Thyroid gland (tissue), 4 donors: ENCODE measurements around the gene EIF2S3. TPM values are rescaled to one million over a fixed set of nuclear protein-coding genes. Genes with fewer than 3 reads are reported as not detected.
"Not testable (repeated sequence)": the region's sequence is repeated elsewhere in the genome, so short reads cannot be mapped to it uniquely, and the experiment has no call there.

Experiments used
- DNase-seq, 2 donors: peaks; one replicate each; pipeline ENCODE4 v3.0.0-alpha.2; 2019
- H3K27ac ChIP-seq, 3 donors: fragments of 200-600 bp; sonication (generic); 1 replicate in 2 of 3; 2 replicates in 1 of 3; pipeline ENCODE4 v1.5.1; 2016 to 2019; ENCODE audit warnings: mild to moderate bottlenecking in 1 of 3, moderate library complexity in 1 of 3
- H3K27me3 ChIP-seq: fragments of 200-600 bp; sonication (generic); one replicate; pipeline ENCODE4 v1.5.1; 2019
- H3K36me3 ChIP-seq, 2 donors: fragments of 200-600 bp; sonication (generic); one replicate each; pipeline ENCODE4 v1.5.1; 2016 to 2019
- H3K4me1 ChIP-seq, 2 donors: fragments of 200-600 bp; sonication (generic); one replicate each; pipeline ENCODE4 v1.5.1; 2017 to 2019
- H3K4me3 ChIP-seq, 3 donors: fragments of 200-600 bp; sonication (generic); replicated peaks in 1 of 3; 1 replicate in 2 of 3; 2 replicates in 1 of 3; pipeline ENCODE4 v1.5.1; 2016; ENCODE audit warnings: mild to moderate bottlenecking in 1 of 3
- H3K9me3 ChIP-seq: fragments of 200-600 bp; sonication (generic); one replicate; pipeline ENCODE4 v1.5.1; 2017
- POLR2A ChIP-seq, 2 donors: fragments of 450-650 bp; IDR thresholded peaks; one replicate each; pipeline ENCODE4 v1.6.1; 2017; ENCODE audit warnings: antibody characterized with exemption in 2 of 2, mild to moderate bottlenecking in 2 of 2, moderate library complexity in 1 of 2
- WGBS, 2 donors: methylation state at CpG; one replicate each; pipeline ENCODE4 v1.1.5; 2017; 5-methylcytosine and 5-hydroxymethylcytosine counted together
- intact Hi-C: fragments of 100-400 bp; cut with DNase I; formaldehyde crosslinking; loops from one replicate; pipeline ENCODE4 v1.15.1; 2023
- total RNA-seq, 4 donors: library from RNA; depleted of rRNA; stranded (reverse); fragments of >200 nt; gene quantifications; one replicate each; pipeline ENCODE4 v1.2.3, GENCODE V29; 2016
- TF ChIP-seq, protein P1 (sequence below), 6 experiments: fragments of 200-600 bp in 3 of 6; fragments of 450-650 bp in 3 of 6; sonication (generic) in 3 of 6; IDR thresholded peaks; one replicate each; pipeline ENCODE4 v1.5.1; 2016 to 2019; ENCODE audit warnings: antibody characterized with exemption in 6 of 6, mild to moderate bottlenecking in 2 of 6, inconsistent platforms in 1 of 6, moderate library complexity in 1 of 6

EIF2S3 gene
- total RNA-seq, 4 donors from 2014 or later: 115 to 176 (median 138) TPM

DNA sequence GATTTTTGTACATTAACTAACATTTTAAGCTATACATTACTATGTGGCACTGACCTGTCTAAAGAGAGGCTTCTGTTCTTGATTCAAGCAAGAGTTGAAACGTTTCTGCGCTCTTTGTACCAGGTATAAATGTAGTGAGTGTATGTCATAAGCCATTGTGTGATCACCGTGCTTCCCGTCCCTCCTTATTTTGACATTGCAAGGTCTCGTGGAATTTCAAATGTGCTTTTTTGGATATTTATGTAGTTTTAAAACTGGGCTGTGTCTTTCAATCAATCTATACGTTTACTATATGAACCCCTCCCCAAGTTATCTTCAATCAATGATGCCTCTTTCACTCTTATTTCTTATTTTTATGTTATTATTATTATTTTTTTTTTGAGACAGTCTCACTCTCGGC, 27.7 kb upstream of the EIF2S3 start, which contains the start of gene KLHL15:
Gene KLHL15 (minus strand): TSS at position 101 of the 400 bp plus-strand sequence. CDS start 20,493 bp downstream, outside the sequence.
- peaks cover 0 to 4% of the 10 kb centered on the region in 2 donors for H3K4me1 ChIP-seq
- TF ChIP-seq, protein P1, sequence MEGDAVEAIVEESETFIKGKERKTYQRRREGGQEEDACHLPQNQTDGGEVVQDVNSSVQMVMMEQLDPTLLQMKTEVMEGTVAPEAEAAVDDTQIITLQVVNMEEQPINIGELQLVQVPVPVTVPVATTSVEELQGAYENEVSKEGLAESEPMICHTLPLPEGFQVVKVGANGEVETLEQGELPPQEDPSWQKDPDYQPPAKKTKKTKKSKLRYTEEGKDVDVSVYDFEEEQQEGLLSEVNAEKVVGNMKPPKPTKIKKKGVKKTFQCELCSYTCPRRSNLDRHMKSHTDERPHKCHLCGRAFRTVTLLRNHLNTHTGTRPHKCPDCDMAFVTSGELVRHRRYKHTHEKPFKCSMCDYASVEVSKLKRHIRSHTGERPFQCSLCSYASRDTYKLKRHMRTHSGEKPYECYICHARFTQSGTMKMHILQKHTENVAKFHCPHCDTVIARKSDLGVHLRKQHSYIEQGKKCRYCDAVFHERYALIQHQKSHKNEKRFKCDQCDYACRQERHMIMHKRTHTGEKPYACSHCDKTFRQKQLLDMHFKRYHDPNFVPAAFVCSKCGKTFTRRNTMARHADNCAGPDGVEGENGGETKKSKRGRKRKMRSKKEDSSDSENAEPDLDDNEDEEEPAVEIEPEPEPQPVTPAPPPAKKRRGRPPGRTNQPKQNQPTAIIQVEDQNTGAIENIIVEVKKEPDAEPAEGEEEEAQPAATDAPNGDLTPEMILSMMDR (IDR thresholded peaks at IDR 0.05): no peak
- TF ChIP-seq POLR2A (IDR thresholded peaks at IDR 0.05): no peak
- peak within 1 kb of the TSS; percentile 6 to 55 (median 42) for H3K4me3 ChIP-seq
- DNase-seq: no peak
- intact Hi-C loops: no loop called here
- 88 to 90% methylated on average over 7 of the region's 7 CpGs for WGBS, 2 donors
- no peaks in the 10 kb centered on the region for H3K9me3 ChIP-seq
- H3K36me3 ChIP-seq: no peaks in the 10 kb centered on the region
- peak within 1 kb of the TSS; percentile 90 to 96 (median 92) for H3K27ac ChIP-seq
- no peaks in the 10 kb centered on the region for H3K27me3 ChIP-seq

DNA sequence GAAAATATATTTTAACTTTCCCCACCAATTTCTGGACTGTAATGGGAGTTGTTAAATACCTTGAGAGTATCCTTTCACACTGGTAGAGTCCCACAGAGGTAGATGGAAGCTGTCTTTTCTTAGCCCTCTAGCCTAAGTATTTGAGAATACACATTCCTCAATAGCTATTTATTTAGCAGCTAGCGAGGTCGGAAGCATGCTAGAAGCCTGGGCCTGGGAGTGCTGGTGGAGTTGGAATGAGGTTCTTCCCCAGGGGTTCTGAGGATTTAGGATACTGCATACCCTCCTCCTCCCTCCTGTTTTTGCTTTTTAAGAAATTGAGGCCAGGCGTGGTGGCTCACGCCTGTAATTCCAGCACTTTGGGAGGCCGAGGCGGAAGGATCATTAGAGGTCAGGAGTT, 26.8 kb upstream of the EIF2S3 start:
- no peak for DNase-seq
- Histone ChIP-seq H3K4me1 (peaks cover 0 to 2% of the 10 kb centered on the region in 2 donors), H3K9me3 (no peaks in the 10 kb centered on the region), H3K36me3 (no peaks in the 10 kb centered on the region), H3K27me3 (no peaks in the 10 kb centered on the region), H3K4me3 (no peak overlapping the region), H3K27ac (no peak overlapping the region)
- TF ChIP-seq, protein P1 (IDR thresholded peaks at IDR 0.05): no peak
- TF ChIP-seq POLR2A (IDR thresholded peaks at IDR 0.05): no peak
- intact Hi-C loops: no loop called here
- WGBS, 2 donors: 96 to 98% methylated on average over 6 of the region's 6 CpGs

DNA sequence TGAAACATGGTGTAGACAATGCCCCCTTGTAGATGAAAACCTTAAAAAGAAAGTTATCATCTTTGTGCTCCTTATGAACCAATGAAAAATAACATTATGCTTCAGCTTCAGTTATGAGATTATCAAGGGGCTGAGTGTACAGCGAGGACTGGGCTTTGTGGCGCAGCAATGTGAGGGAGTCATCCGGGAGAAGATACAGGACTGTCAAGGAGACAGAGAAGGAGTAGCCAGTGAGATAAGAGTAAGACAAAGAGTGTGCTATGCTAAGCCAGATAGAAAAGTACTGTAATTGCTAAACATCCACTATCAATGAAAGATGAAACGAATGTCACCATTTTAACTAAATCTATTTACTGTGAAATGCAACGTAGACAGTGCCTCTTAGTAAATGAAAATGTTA, 24.2 kb upstream of the EIF2S3 start:
- Histone ChIP-seq H3K9me3 (no peaks in the 10 kb centered on the region), H3K36me3 (no peaks in the 10 kb centered on the region), H3K4me1 (no peaks in the 10 kb centered on the region), H3K27ac (no peak overlapping the region), H3K4me3 (no peak overlapping the region), H3K27me3 (no peaks in the 10 kb centered on the region)
- no peak for TF ChIP-seq POLR2A (IDR thresholded peaks at IDR 0.05)
- TF ChIP-seq, protein P1 (IDR thresholded peaks at IDR 0.05): no peak
- WGBS, 2 donors: 93% methylated on average over 5 of the region's 5 CpGs
- intact Hi-C loops: no loop called here
- no peak for DNase-seq

DNA sequence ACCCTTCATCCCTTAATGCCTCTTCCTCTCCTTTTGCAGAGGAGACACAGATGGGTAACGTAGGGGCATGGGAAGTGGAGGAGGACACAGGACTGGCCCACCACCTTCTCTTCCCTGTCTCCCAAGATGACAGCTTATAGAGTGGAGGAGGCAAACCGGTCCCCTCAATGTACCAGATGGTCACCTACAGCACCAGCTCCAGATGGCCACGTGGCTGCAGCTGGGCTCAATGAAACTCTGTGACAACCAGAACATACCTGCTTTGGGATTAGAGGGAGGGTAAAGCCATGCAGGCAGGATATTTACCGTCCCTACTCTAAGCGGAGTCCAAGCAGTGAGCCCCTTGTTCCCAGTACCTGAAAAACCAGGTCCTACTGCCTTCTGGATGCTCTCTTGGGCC, 20.3 kb upstream of the EIF2S3 start:
- no peak for DNase-seq
- Histone ChIP-seq H3K36me3 (no peaks in the 10 kb centered on the region), H3K9me3 (no peaks in the 10 kb centered on the region), H3K4me1 (no peaks in the 10 kb centered on the region), H3K4me3 (no peak overlapping the region), H3K27me3 (no peaks in the 10 kb centered on the region), H3K27ac (no peak overlapping the region)
- TF ChIP-seq, protein P1 (IDR thresholded peaks at IDR 0.05): no peak
- no peak for TF ChIP-seq POLR2A (IDR thresholded peaks at IDR 0.05)
- intact Hi-C loops: no loop called here
- 54 to 74% methylated on average over 3 to 4 of the region's 5 CpGs for WGBS, 2 donors

DNA sequence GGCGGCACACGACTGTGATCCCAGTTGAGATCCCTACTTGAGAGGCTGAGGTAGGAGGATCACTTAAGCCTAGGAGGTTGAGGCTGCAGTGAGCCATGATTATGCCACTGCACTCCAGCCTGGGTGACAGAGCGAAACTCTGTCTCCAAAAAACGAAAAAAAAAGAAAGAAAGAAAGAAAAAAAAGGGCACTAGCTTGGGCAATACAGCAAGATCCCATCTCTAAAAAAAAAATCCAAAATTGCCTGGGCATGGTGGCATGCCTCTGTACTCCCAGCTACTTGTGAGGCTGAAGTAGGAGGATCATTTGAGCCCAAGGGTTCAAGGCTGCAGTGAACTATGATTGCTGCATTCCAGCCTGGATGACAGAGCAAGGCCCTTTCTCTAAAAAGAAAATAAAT, 17.0 kb upstream of the EIF2S3 start:
- H3K4me3 ChIP-seq: no peak overlapping the region
- no peak for TF ChIP-seq POLR2A (IDR thresholded peaks at IDR 0.05)
- TF ChIP-seq, protein P1 (IDR thresholded peaks at IDR 0.05): no peak
- H3K27ac ChIP-seq: no peak overlapping the region
- intact Hi-C loops: no loop called here
- H3K36me3 ChIP-seq: no peaks in the 10 kb centered on the region
- DNase-seq: no peak
- no peaks in the 10 kb centered on the region for H3K4me1 ChIP-seq
- H3K9me3 ChIP-seq: no peaks in the 10 kb centered on the region
- 72 to 78% methylated on average over 4 of the region's 4 CpGs for WGBS, 2 donors
- H3K27me3 ChIP-seq: no peaks in the 10 kb centered on the region

DNA sequence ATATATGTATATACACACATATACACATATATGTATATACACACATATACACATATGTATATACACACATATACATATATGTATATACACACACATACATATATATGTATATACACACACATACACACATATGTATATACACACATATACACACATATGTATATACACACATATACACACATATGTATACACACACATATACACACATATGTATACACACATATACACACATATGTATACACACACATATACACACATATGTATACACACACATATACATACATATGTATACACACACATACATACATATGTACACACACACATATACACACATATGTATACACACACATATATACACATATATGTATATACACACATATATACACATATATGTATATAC, 8.7 kb upstream of the EIF2S3 start:
- H3K27me3 ChIP-seq, H3K9me3 ChIP-seq, H3K27ac ChIP-seq, DNase-seq, H3K4me3 ChIP-seq, intact Hi-C loops, H3K4me1 ChIP-seq, H3K36me3 ChIP-seq: not testable (repeated sequence)

DNA sequence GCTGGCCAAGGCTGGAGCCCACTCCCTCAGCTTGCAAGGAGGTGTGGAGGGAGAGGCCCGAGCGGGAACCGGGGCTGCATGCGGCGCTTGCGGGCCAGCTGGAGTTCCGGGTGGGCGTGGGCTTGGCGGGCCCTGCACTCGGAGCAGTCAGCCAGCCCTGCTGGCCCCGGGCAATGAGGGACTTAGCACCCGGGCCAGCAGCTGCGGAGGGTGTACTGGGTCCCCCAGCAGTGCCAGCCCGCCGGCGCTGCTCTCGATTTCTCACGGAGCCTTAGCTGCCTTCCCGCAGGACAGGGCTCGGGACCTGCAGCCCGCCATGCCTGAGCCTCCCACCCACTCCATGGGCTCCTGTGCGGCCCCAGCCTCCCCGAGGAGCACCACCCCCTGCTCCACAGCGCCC, 5.1 kb upstream of the EIF2S3 start:
- DNase-seq: not testable (repeated sequence)

DNA sequence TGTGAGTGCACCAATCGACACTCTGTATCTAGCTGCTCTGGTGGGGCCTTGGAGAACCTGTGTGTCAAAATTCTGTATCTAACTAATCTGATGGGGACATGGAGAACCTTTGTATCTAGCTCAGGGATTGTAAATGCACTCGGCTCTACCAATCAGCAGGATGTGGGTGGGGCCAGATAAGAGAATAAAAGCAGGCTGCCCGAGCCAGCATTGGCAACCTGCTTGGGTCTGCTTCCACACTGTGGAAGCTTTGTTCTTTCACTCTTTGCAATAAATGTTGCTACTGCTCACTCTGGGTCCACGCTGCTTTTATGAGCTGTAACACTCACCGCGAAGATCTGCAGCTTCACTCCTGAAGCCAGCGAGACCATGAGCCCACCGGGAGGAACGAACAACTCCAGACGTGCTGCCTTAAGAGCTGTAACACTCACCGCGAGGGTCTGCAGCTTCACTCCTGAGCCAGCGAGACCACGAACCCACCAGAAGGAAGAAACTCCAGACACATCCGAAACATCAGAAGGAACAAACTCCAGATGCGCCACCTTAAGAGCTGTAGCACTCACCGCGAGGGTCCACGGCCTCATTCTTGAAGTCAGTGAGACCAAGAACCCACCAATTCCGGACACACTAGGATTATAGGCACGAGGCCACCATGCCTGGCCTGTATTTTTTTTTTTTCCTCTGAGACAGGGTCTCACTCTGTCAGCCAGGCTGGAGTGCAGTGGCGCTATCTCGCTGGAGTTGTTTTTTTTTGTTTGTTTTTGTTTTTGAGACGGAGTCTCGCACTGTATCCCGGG, 4.0 kb upstream of the EIF2S3 start:
- H3K4me3 ChIP-seq, H3K4me1 ChIP-seq, DNase-seq, H3K36me3 ChIP-seq, H3K27me3 ChIP-seq, H3K27ac ChIP-seq, H3K9me3 ChIP-seq: not testable (repeated sequence)
- 85 to 86% methylated on average over 13 to 20 of the region's 26 CpGs for WGBS, 2 donors
- intact Hi-C loops: loop anchor here (10.0 kb wide), 2 partner anchors 104 to 136 kb away; no protein-coding TSS in a partner anchor

More for the DNA sequence above, 5.1 kb upstream of the EIF2S3 start:
- not testable (repeated sequence) for H3K4me1 ChIP-seq, H3K27me3 ChIP-seq, H3K36me3 ChIP-seq, H3K27ac ChIP-seq, H3K9me3 ChIP-seq, H3K4me3 ChIP-seq
- no CpG with 5 or more reads among the region's 24 CpGs for WGBS, 2 donors
- intact Hi-C loops: loop anchor here (10.0 kb wide), 2 partner anchors 105 to 135 kb away; no protein-coding TSS in a partner anchor
